HCT116 (cell line): ENCODE measurements around the gene GFI1. TPM values are rescaled to one million over a fixed set of nuclear protein-coding genes. Genes with fewer than 3 reads are reported as not detected.

Source experiments
- ATAC-seq: fragments of 200-7000 bp; cut with Tn5 transposase; 2 replicates; pipeline ENCODE4 v1.9.1; 2020; ENCODE audit warnings: mild to moderate bottlenecking, moderate library complexity
- BruUV-seq: library from RNA; stranded (reverse); fragments of 400-500 nt; replicated peaks from 2 replicates; lab custom pipeline; 2021; lab: Mats Ljungman, UMichigan
- CTCF ChIA-PET: fragments of 300-600 bp; sonication (Branson Sonifier 250); formaldehyde crosslinking; loops from one replicate; lab custom pipeline; 2021; ENCODE audit warnings: antibody characterized with exemption; lab: Charles Lee
- POLR2A ChIA-PET: fragments of 300-600, 350-600 bp; sonication (Branson Sonifier 250); formaldehyde crosslinking; loops from one replicate; lab custom pipeline; 2021; ENCODE audit warnings: antibody characterized with exemption; lab: Charles Lee
- RAD21 ChIA-PET, 2 experiments: fragments of 300-600 bp; sonication (Branson Sonifier 250); formaldehyde crosslinking; loops; one replicate each; lab custom pipeline; 2023; ENCODE audit warnings: low total read pairs in 2 of 2; ENCODE audit not compliant: uncharacterized antibody in 2 of 2, unreplicated experiment in 2 of 2, low non-redundant PET in 1 of 2; lab: Charles Lee
- DNase-seq: peaks from one replicate; pipeline ENCODE4 v3.0.0-alpha.2; 2010; ENCODE audit warnings: low read depth, low spot score
- H2AFZ ChIP-seq: fragments of 200-600 bp; shearing (Covaris generic), sonication (generic); 2 replicates; pipeline ENCODE4 v1.6.1; 2017; ENCODE audit warnings: low read depth, mixed run types, mixed read lengths, antibody characterized with exemption, low read length; ENCODE audit not compliant: poor library complexity, severe bottlenecking
- H3K27ac ChIP-seq: 2 replicates; pipeline ENCODE4 v1.5.1; 2012; ENCODE audit warnings: low read depth, low read length
- H3K27me3 ChIP-seq: fragments of 200-600 bp; sonication (generic); 2 replicates; pipeline ENCODE4 v1.6.1; 2016; ENCODE audit warnings: mixed run types, low read length, mixed read lengths; ENCODE audit not compliant: insufficient read depth
- H3K36me3 ChIP-seq, 2 experiments: fragments of 200-500 bp in 1 of 2; fragments of 200-600 bp in 1 of 2; sonication (Bioruptor generic) in 1 of 2; sonication (generic) in 1 of 2; 2 replicates each; pipeline versions ENCODE4 v1.5.1 to v1.6.1; 2014 to 2016; ENCODE audit warnings: low read length in 2 of 2, inconsistent platforms in 1 of 2, mixed read lengths in 1 of 2, mixed run types in 1 of 2; ENCODE audit not compliant: insufficient read depth in 2 of 2, control insufficient read depth in 1 of 2
- H3K4me1 ChIP-seq, 2 experiments: fragments of 200-600 bp in 1 of 2; sonication (generic) in 1 of 2; 2 replicates each; pipeline versions ENCODE4 v1.5.1 to v1.6.1; 2012 to 2017; ENCODE audit warnings: low read length in 2 of 2, inconsistent platforms in 1 of 2, mild to moderate bottlenecking in 1 of 2, mixed read lengths in 1 of 2, mixed run types in 1 of 2, moderate library complexity in 1 of 2; ENCODE audit not compliant: insufficient read depth in 2 of 2, control insufficient read depth in 1 of 2
- H3K4me2 ChIP-seq: fragments of 200-600 bp; sonication (generic); 2 replicates; pipeline ENCODE4 v1.6.1; 2017; ENCODE audit warnings: mixed run types, low read length, mixed read lengths
- H3K4me3 ChIP-seq, 2 experiments: fragments of 200-600 bp in 1 of 2; sonication (generic) in 1 of 2; replicated peaks in 1 of 2; 2 replicates each; pipeline ENCODE4 v1.5.1; 2011 to 2016; ENCODE audit warnings: low read length in 2 of 2, control low read depth in 1 of 2, low read depth in 1 of 2, mild to moderate bottlenecking in 1 of 2, mixed read lengths in 1 of 2, mixed run types in 1 of 2
- H3K79me2 ChIP-seq: fragments of 200-600 bp; sonication (generic); 2 replicates; pipeline ENCODE4 v1.6.1; 2017; ENCODE audit warnings: mild to moderate bottlenecking, mixed run types, low read length, moderate library complexity, mixed read lengths; ENCODE audit not compliant: insufficient read depth
- H3K9ac ChIP-seq: fragments of 200-600 bp; sonication (generic); 2 replicates; pipeline ENCODE4 v1.6.1; 2016; ENCODE audit warnings: low read length, mixed read lengths
- H3K9me2 ChIP-seq: fragments of 200-600 bp; sonication (generic), shearing (Covaris generic); 2 replicates; pipeline ENCODE4 v1.6.1; 2017; ENCODE audit warnings: mixed run types, mild to moderate bottlenecking, moderate library complexity; ENCODE audit not compliant: insufficient read depth
- H3K9me3 ChIP-seq, 2 experiments: fragments of 200-500 bp in 1 of 2; fragments of 200-600 bp in 1 of 2; sonication (Bioruptor generic) in 1 of 2; sonication (generic) in 1 of 2; 2 replicates each; pipeline ENCODE4 v1.6.1; 2014 to 2017; ENCODE audit warnings: low read length in 2 of 2, mixed read lengths in 2 of 2, inconsistent platforms in 1 of 2, low read depth in 1 of 2, mild to moderate bottlenecking in 1 of 2, mixed run types in 1 of 2, moderate library complexity in 1 of 2; ENCODE audit not compliant: control insufficient read depth in 1 of 2, insufficient read depth in 1 of 2
- H4K20me1 ChIP-seq: fragments of 200-600 bp; sonication (generic), shearing (Covaris generic); 2 replicates; pipeline ENCODE4 v1.6.1; 2017; ENCODE audit warnings: mixed run types, mild to moderate bottlenecking, moderate library complexity; ENCODE audit not compliant: insufficient read depth
- CBX3 ChIP-seq: IDR thresholded peaks from 2 replicates; pipeline ENCODE4 v1.6.1; 2012; ENCODE audit warnings: low read depth
- CEBPB ChIP-seq: IDR thresholded peaks from 2 replicates; pipeline ENCODE4 v1.6.1; 2012; ENCODE audit warnings: low read depth
- EGR1 ChIP-seq: IDR thresholded peaks from 2 replicates; pipeline ENCODE4 v1.6.1; 2012; ENCODE audit warnings: low read depth
- EZH2 ChIP-seq: fragments of 200-600 bp; sonication (generic); IDR thresholded peaks from 2 replicates; pipeline ENCODE4 v1.6.1; 2017; ENCODE audit warnings: antibody characterized with exemption, mixed run types
- JUND ChIP-seq: IDR thresholded peaks from 2 replicates; pipeline ENCODE4 v1.6.1; 2012
- MAX ChIP-seq: IDR thresholded peaks from 2 replicates; pipeline ENCODE4 v1.6.1; 2012
- POLR2AphosphoS5 ChIP-seq: IDR thresholded peaks from 2 replicates; pipeline ENCODE4 v1.6.1; 2011; ENCODE audit warnings: mild to moderate bottlenecking, low read depth, low read length, moderate library complexity
- RAD21 ChIP-seq: IDR thresholded peaks from 2 replicates; pipeline ENCODE4 v1.6.1; 2012; ENCODE audit warnings: low read depth, mild to moderate bottlenecking
- SP1 ChIP-seq: IDR thresholded peaks from 2 replicates; pipeline ENCODE4 v1.6.1; 2012; ENCODE audit warnings: low read depth
- SRF ChIP-seq: IDR thresholded peaks from 2 replicates; pipeline ENCODE4 v1.6.1; 2012; ENCODE audit warnings: low read depth
- intact Hi-C: fragments of 100-400 bp; cut with micrococcal nuclease; formaldehyde crosslinking; loops from 2 replicates; pipeline ENCODE4 v1.10.0; 2022
- total RNA-seq: library from RNA; stranded (reverse); gene quantifications from one replicate; pipeline ENCODE4 v1.2.1, GENCODE V29; 2021; ENCODE audit not compliant: unreplicated experiment

Gene GFI1
- total RNA-seq, 1 experiment from 2014 or later = 8.1 TPM

- intact Hi-C loops = no loop called here
- Histone ChIP-seq H4K20me1 (no peaks in the 10 kb centered on the region), H3K4me2 (no peak overlapping the region), H3K36me3 (no peaks in the 10 kb centered on the region), H3K9me3 (no peaks in the 10 kb centered on the region), H3K4me1 (peaks cover 0 to 8% of the 10 kb centered on the region in 2 experiments; a peak in 1 of 4 replicates), H3K79me2 (no peaks in the 10 kb centered on the region), H3K27me3 (no peaks in the 10 kb centered on the region), H3K9ac (no peak overlapping the region), H3K27ac (no peak overlapping the region), H3K9me2 (no peaks in the 10 kb centered on the region), H3K4me3 (no peak overlapping the region), H2AFZ (no peak overlapping the region)
- no TSS peak for BruUV-seq
- no peak for DNase-seq
- POLR2A ChIA-PET = no interaction called here
- ATAC-seq = no peak
- RAD21 ChIA-PET = no interaction called here
- CTCF ChIA-PET = no interaction called here
- no peak for TF ChIP-seq MAX
- no peak for TF ChIP-seq CBX3
- TF ChIP-seq SP1 = no peak
- TF ChIP-seq EGR1 = no peak
- no peak for TF ChIP-seq EZH2
- TF ChIP-seq POLR2AphosphoS5 = no peak
- no peak for TF ChIP-seq JUND
- no peak for TF ChIP-seq RAD21
Measured at GRCh38 chr1:92444351-92444750, 42.4 kb downstream of the GFI1 start.

GRCh38 chr1:92443893-92444292 is 42.8 kb downstream of the GFI1 start:
- no peaks in the 10 kb centered on the region for H3K79me2 ChIP-seq
- CTCF ChIA-PET = no interaction called here
- no peaks in the 10 kb centered on the region for H4K20me1 ChIP-seq
- H3K9ac ChIP-seq = no peak overlapping the region
- no peak for ATAC-seq
- H3K27ac ChIP-seq = no peak overlapping the region
- H3K4me2 ChIP-seq = no peak overlapping the region
- no peak for TF ChIP-seq SP1
- TF ChIP-seq POLR2AphosphoS5 = no peak
- TF ChIP-seq CEBPB = no peak
- TF ChIP-seq CBX3 = no peak
- TF ChIP-seq EGR1 = no peak
- TF ChIP-seq EZH2 = no peak
- TF ChIP-seq SRF = no peak
- TF ChIP-seq RAD21 = no peak
- no peak overlapping the region for H3K4me3 ChIP-seq
- H3K4me1 ChIP-seq = peaks cover 0 to 8% of the 10 kb centered on the region in 2 experiments; a peak in 1 of 4 replicates
- H2AFZ ChIP-seq = no peak overlapping the region
- no peaks in the 10 kb centered on the region for H3K9me2 ChIP-seq
- H3K27me3 ChIP-seq = no peaks in the 10 kb centered on the region
- POLR2A ChIA-PET = no interaction called here
- DNase-seq = no peak
- no peaks in the 10 kb centered on the region for H3K36me3 ChIP-seq
- RAD21 ChIA-PET = no interaction called here
- BruUV-seq = no TSS peak
- intact Hi-C loops = no loop called here
- no peaks in the 10 kb centered on the region for H3K9me3 ChIP-seq
